HuH-7.5 (cell line): ENCODE data around the gene KRT71.

Experiments
- DNase-seq: peaks from one replicate; pipeline ENCODE4 v3.0.0; 2011; ENCODE audit warnings: low spot score

KRT71 gene

GRCh38 chr12:52495389-52495788, 57.6 kb downstream of the KRT71 start:
- no peak for DNase-seq

GRCh38 chr12:52494518-52494917, 58.4 kb downstream of the KRT71 start:
- DNase-seq, result no peak

GRCh38 chr12:52494100-52494499, 58.8 kb downstream of the KRT71 start:
- DNase-seq, result no peak
